DOHH2 (cell line): ENCODE data around the gene ATG4A.

Source experiments
- CTCF ChIP-seq: fragments of 200-600 bp; sonication (generic); IDR thresholded peaks from one replicate; pipeline ENCODE4 v1.5.1; 2014; ENCODE audit warnings: antibody characterized with exemption, mild to moderate bottlenecking, low read depth, low read length; ENCODE audit not compliant: poor library complexity, severe bottlenecking
- EZH2phosphoT487 ChIP-seq: fragments of 200-600 bp; sonication (generic); IDR thresholded peaks from 2 replicates; pipeline ENCODE4 v1.6.1; 2017; ENCODE audit warnings: borderline replicate concordance, mild to moderate bottlenecking, antibody characterized with exemption, low read length, moderate library complexity, mixed read lengths

GRCh38 chrX:108138814-108139702 lies 47.5 kb downstream of the ATG4A start:
- TF ChIP-seq CTCF = peak; percentile 61
- TF ChIP-seq EZH2phosphoT487 = no peak
